Ovary (tissue), 3 donors: ENCODE data around the gene HMG20A.

Experiments used
- CTCF ChIP-seq, 3 donors: fragments of 450-650 bp in 2 of 3; fragments of 200-600 bp in 1 of 3; IDR thresholded peaks; one replicate each; pipeline versions ENCODE4 v1.5.1 to v1.8.0; 2016 to 2022; ENCODE audit warnings: antibody characterized with exemption in 3 of 3, mild to moderate bottlenecking in 1 of 3
- POLR2A ChIP-seq: fragments of 450-650 bp; IDR thresholded peaks from one replicate; pipeline ENCODE4 v1.6.1; 2017; ENCODE audit warnings: antibody characterized with exemption, mild to moderate bottlenecking, moderate library complexity
- donor health status: DM: no; HTN: no; CAD: no.

- TF ChIP-seq CTCF (IDR thresholded peaks at IDR 0.05) (no peak), POLR2A (no peak)
Observed at GRCh38 chr15:77413699-77414349, 6.9 kb upstream of the HMG20A start.
